ENCODE results near the gene CBX5. TPM values are rescaled to one million over a fixed set of nuclear protein-coding genes. Genes with fewer than 3 reads are reported as not detected.
"Not testable (repeated sequence)": the region's sequence is repeated elsewhere in the genome, so short reads cannot be mapped to it uniquely, and the experiment has no call there.

The CBX5 gene
- total and polyA plus RNA-seq, 4 donors = 114 to 138 (median 130) TPM

DNA sequence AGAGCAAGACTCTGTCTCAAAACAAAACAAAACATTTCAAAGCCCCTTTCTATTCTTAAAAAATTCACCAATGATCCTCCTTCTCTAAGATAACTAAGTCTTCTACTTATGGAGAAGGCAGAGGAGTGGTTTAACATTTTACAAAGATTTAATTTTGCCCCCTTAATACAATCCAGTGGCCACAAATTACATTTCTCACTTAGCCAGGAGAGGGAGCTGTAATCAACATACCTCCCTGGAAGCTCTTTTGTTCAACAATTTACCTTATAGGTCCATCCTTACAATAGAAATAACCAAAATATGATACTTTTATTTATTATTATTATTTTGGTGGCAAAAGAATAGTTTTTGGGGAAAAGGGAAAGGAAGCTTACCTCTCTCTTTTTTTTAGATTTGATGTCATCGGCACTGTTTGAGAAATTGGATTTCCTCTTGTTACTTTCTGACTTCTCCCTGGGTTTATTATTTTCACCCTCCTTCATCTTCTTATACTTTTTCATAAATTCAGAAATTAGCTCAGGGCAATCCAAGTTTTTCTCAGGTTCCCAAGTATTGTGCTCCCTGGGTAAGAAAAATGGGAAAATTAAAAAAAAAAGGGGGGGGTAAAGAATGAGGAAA, 28.1 kb downstream of the CBX5 start:
- no peak overlapping the region for H3K4me3 ChIP-seq (ENCODE audit: low read depth, low read length)
- peaks cover 75% of the 10 kb centered on the region for H3K36me3 ChIP-seq (ENCODE audit: control insufficient read depth, insufficient read depth, low read length)
- DNase-seq (ENCODE audit: low read depth in 4 of 6, low spot score in 6 of 6) = peak in 2 of 6 donors; percentile 67 to 74
- WGBS (ENCODE audit: insufficient coverage) = no CpG with 5 or more reads among the region's 1 CpG
- H3K27me3 ChIP-seq (ENCODE audit: control insufficient read depth, insufficient read depth, low read length) = no peaks in the 10 kb centered on the region
- peaks cover 10% of the 10 kb centered on the region for H3K4me1 ChIP-seq (ENCODE audit: control insufficient read depth, insufficient read depth, low read length)
- H3K9me3 ChIP-seq (ENCODE audit: control insufficient read depth, insufficient read depth, low read length) = no peaks in the 10 kb centered on the region
- H3K27ac ChIP-seq (ENCODE audit: low read depth, low read length) = no peak overlapping the region

DNA sequence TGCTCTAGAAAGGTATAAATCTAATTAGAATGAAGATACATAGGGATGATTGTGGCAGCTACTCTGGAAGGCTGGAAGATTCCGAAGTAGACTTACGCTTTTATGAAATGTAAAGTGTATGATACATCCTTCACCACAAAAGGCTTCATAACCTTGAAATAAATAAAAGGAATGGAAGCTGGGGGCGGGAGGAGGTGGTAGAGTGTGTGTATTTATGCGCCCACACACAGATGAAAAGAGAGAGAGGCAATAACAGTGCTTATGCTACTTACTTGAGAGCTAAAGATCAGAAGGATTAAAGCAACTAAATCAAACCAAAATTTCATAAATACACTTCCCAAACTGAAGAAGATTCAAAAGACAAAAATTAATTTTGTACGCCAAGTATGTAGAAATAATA, 30.4 kb downstream of the CBX5 start:
- Histone ChIP-seq H3K9me3 (ENCODE audit: control insufficient read depth, insufficient read depth, low read length) (no peaks in the 10 kb centered on the region), H3K4me1 (ENCODE audit: control insufficient read depth, insufficient read depth, low read length) (no peaks in the 10 kb centered on the region), H3K27ac (ENCODE audit: low read depth, low read length) (no peak overlapping the region), H3K27me3 (ENCODE audit: control insufficient read depth, insufficient read depth, low read length) (no peaks in the 10 kb centered on the region), H3K4me3 (ENCODE audit: low read depth, low read length) (no peak overlapping the region), H3K36me3 (ENCODE audit: control insufficient read depth, insufficient read depth, low read length) (peaks cover 80% of the 10 kb centered on the region)
- no CpG with 5 or more reads among the region's 5 CpGs for WGBS (ENCODE audit: insufficient coverage)
- no peak for DNase-seq (ENCODE audit: low read depth in 4 of 6, low spot score in 6 of 6)

DNA sequence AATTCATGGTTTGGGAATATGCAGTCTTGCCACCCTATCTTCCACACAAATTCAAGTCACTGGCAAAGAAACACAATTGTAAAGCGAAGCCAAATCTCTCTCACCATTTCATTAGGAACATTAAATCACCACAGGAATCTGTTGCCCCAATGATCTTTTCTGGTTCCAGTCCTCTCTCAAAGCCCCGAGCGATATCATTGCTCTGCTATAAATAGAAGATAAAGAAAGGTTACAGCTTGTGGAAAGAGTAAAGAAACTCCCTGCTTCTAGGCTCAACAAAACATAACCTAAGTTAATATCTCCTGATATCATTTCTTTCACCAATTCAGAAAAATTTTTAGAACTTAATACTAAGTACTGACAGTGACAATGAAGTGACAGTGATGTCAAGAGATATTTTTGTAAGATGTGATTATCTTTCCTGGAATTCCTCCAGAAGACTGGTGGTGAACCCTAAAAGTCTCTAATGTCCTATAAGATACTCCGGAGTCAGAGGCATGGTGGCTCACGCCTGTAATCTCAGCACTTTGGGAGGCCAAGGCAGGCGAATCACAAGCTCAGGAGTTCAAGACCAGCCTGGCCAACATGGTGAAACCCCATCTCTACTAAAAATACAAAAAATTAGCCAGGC, 33.8 kb downstream of the CBX5 start:
- no peak overlapping the region for H3K27ac ChIP-seq (ENCODE audit: low read depth, low read length)
- H3K4me1 ChIP-seq (ENCODE audit: control insufficient read depth, insufficient read depth, low read length) = no peaks in the 10 kb centered on the region
- 87% methylated on average over 2 of the region's 6 CpGs for WGBS (ENCODE audit: insufficient coverage)
- peaks cover 84% of the 10 kb centered on the region for H3K36me3 ChIP-seq (ENCODE audit: control insufficient read depth, insufficient read depth, low read length)
- no peaks in the 10 kb centered on the region for H3K9me3 ChIP-seq (ENCODE audit: control insufficient read depth, insufficient read depth, low read length)
- H3K4me3 ChIP-seq (ENCODE audit: low read depth, low read length) = no peak overlapping the region
- no peaks in the 10 kb centered on the region for H3K27me3 ChIP-seq (ENCODE audit: control insufficient read depth, insufficient read depth, low read length)
- DNase-seq (ENCODE audit: low read depth in 4 of 6, low spot score in 6 of 6) = no peak

DNA sequence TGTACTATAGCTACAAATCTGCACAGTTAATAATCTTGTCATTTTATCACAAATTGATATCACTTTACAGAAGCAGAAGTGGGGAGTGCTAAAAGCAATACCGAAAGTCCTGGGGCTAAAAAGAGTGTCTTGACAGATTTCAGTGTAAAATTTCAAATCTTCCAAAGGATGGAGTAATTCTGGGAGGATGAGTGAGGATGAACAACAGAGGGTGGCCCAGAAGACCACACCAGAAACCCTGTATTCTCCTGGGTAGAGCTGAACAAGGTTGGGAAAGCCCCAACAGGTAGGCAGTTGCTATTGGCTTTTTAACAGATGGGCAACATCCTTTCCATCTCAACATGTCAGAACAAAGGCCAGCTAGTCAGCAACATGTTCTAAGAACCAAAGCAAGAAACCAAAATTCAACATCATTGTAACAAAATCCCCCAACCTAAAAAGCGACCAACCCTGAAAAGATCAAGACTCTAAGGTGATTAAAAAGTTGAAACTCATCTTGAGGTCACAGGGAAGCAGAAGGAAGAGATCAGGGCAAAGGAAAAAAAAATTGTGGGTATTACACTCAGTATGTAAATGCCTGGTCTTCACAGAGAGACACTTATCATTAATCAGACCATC, 38.8 kb downstream of the CBX5 start:
- H3K4me3 ChIP-seq (ENCODE audit: low read depth, low read length) = no peak overlapping the region
- H3K36me3 ChIP-seq (ENCODE audit: control insufficient read depth, insufficient read depth, low read length) = peaks cover 55% of the 10 kb centered on the region
- no peaks in the 10 kb centered on the region for H3K27me3 ChIP-seq (ENCODE audit: control insufficient read depth, insufficient read depth, low read length)
- H3K27ac ChIP-seq (ENCODE audit: low read depth, low read length) = no peak overlapping the region
- no peaks in the 10 kb centered on the region for H3K9me3 ChIP-seq (ENCODE audit: control insufficient read depth, insufficient read depth, low read length)
- no peak for DNase-seq (ENCODE audit: low read depth in 4 of 6, low spot score in 6 of 6)
- no peaks in the 10 kb centered on the region for H3K4me1 ChIP-seq (ENCODE audit: control insufficient read depth, insufficient read depth, low read length)
- 100% methylated on average over 1 of the region's 2 CpGs for WGBS (ENCODE audit: insufficient coverage)

DNA sequence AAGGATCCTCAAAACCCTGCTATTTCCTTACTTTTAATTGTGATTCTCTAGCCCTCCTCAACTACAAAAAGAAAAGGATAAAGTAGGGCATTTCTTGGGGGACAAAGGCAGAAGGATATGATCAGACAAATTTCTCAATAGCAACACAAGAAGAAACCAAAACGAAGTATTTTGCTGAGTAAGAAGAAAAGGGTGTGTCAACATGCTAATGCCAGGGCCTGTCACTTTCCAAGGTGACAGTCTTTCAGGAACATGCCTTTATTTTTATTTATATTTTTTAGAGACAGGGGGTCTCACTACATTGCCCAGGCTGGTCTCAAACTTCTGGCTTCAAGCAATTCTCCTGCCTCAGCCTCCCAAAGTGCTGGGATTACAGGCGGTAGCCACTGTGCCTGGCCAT, 39.8 kb downstream of the CBX5 start:
- no peaks in the 10 kb centered on the region for H3K27me3 ChIP-seq (ENCODE audit: control insufficient read depth, insufficient read depth, low read length)
- no CpG with 5 or more reads among the region's 2 CpGs for WGBS (ENCODE audit: insufficient coverage)
- peaks cover 49% of the 10 kb centered on the region for H3K36me3 ChIP-seq (ENCODE audit: control insufficient read depth, insufficient read depth, low read length)
- no peak for DNase-seq (ENCODE audit: low read depth in 4 of 6, low spot score in 6 of 6)
- no peaks in the 10 kb centered on the region for H3K4me1 ChIP-seq (ENCODE audit: control insufficient read depth, insufficient read depth, low read length)
- no peak overlapping the region for H3K4me3 ChIP-seq (ENCODE audit: low read depth, low read length)
- H3K9me3 ChIP-seq (ENCODE audit: control insufficient read depth, insufficient read depth, low read length) = no peaks in the 10 kb centered on the region
- H3K27ac ChIP-seq (ENCODE audit: low read depth, low read length) = no peak overlapping the region

DNA sequence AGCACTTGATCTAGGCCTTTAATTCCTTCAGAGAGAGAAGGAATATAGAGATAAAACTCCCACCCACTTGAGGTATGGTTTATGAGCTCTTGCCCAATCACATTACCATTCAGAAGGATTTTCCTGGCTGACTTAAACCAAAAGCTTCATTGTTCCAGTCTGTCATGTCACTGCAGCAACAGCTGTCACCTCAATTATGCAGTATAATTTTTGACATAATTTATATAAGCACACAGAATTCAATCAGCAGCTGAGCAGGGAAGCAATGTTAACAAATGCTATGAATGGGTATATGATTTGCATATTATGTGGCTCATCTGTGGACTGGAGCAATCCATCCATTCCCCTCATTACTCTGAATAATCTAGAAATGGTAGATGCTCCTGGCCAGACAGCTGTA, 40.3 kb downstream of the CBX5 start:
- H3K36me3 ChIP-seq (ENCODE audit: control insufficient read depth, insufficient read depth, low read length) = peaks cover 45% of the 10 kb centered on the region
- no peak overlapping the region for H3K4me3 ChIP-seq (ENCODE audit: low read depth, low read length)
- H3K4me1 ChIP-seq (ENCODE audit: control insufficient read depth, insufficient read depth, low read length) = no peaks in the 10 kb centered on the region
- no peaks in the 10 kb centered on the region for H3K9me3 ChIP-seq (ENCODE audit: control insufficient read depth, insufficient read depth, low read length)
- H3K27me3 ChIP-seq (ENCODE audit: control insufficient read depth, insufficient read depth, low read length) = no peaks in the 10 kb centered on the region
- DNase-seq (ENCODE audit: low read depth in 4 of 6, low spot score in 6 of 6) = peak in 2 of 6 donors; percentile 72 to 77
- H3K27ac ChIP-seq (ENCODE audit: low read depth, low read length) = no peak overlapping the region

DNA sequence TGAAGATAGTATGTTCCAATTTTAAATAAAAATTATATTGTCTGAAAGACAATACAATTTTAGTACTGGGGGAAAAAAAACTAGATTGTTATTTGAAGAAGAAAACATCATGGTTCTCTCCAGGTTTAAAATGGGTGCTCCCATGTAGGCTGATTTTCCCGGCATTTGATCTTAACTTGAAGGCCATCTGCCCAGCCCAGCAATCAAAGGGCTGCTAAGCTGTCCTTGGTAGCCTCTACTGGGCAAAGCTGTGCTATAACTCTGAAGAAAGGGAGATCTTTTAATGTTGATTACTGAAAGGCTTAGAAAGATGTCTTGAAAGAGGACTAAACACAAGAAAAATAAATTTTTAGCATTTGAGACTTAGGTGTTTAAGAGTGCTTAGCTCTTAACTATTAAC, 41.4 kb downstream of the CBX5 start:
- H3K27me3 ChIP-seq (ENCODE audit: control insufficient read depth, insufficient read depth, low read length) = no peaks in the 10 kb centered on the region
- no peak overlapping the region for H3K27ac ChIP-seq (ENCODE audit: low read depth, low read length)
- WGBS (ENCODE audit: insufficient coverage) = 88% methylated on average over 1 of the region's 1 CpG
- no peak overlapping the region for H3K4me3 ChIP-seq (ENCODE audit: low read depth, low read length)
- no peaks in the 10 kb centered on the region for H3K4me1 ChIP-seq (ENCODE audit: control insufficient read depth, insufficient read depth, low read length)
- no peak for DNase-seq (ENCODE audit: low read depth in 4 of 6, low spot score in 6 of 6)
- H3K9me3 ChIP-seq (ENCODE audit: control insufficient read depth, insufficient read depth, low read length) = no peaks in the 10 kb centered on the region
- peaks cover 37% of the 10 kb centered on the region for H3K36me3 ChIP-seq (ENCODE audit: control insufficient read depth, insufficient read depth, low read length)

DNA sequence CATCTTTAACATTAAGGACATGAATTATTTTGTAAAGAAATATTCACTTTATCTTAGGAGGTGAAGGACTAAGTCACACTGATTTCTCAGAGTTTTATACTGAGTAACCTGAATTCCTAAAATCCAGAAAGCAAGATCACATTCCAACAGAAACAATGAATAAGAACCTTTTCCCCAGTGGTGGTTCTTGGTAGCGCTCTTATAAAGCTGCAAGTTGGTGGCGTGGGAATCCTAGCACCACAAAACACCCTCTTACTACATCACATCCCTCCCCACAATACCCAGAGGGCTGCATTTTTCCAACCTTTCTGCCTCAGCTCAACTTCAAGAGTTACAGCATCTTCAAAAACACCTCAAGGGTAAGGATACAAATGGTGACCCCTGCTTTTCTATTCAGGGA, 47.1 kb downstream of the CBX5 start:
- H3K9me3 ChIP-seq (ENCODE audit: control insufficient read depth, insufficient read depth, low read length) = no peaks in the 10 kb centered on the region
- 60% methylated on average over 1 of the region's 2 CpGs for WGBS (ENCODE audit: insufficient coverage)

DNA sequence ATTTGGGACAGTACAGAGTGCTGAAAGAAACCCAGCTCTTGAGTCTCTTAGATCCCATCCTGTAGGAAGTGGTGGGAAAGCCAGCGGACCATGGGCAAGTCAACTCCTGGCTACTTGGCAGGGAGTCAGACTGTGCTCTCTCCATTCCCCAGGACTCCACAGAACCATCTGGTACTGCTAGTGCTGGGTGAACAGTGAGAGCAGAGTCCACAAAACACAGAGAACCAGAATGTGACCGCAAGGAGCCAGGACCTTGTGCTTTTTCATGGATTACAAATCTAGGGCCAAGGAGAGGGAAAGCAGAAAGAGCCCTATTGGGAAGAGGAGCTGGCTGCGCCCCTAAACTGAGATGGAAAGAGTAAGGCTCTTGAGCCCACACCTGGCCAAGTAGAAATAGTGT, 48.7 kb downstream of the CBX5 start:
- H3K4me3 ChIP-seq (ENCODE audit: low read depth, low read length); H3K9me3 ChIP-seq (ENCODE audit: control insufficient read depth, insufficient read depth, low read length); DNase-seq (ENCODE audit: low read depth in 4 of 6, low spot score in 6 of 6); H3K27ac ChIP-seq (ENCODE audit: low read depth, low read length); H3K27me3 ChIP-seq (ENCODE audit: control insufficient read depth, insufficient read depth, low read length): not testable (repeated sequence)
- Histone ChIP-seq H3K4me1 (ENCODE audit: control insufficient read depth, insufficient read depth, low read length) (peaks cover 10% of the 10 kb centered on the region), H3K36me3 (ENCODE audit: control insufficient read depth, insufficient read depth, low read length) (peaks cover 11% of the 10 kb centered on the region)
- WGBS (ENCODE audit: insufficient coverage) = 93% methylated on average over 3 of the region's 3 CpGs

More for the DNA sequence above, 47.1 kb downstream of the CBX5 start:
- Histone ChIP-seq H3K36me3 (ENCODE audit: control insufficient read depth, insufficient read depth, low read length) (peaks cover 11% of the 10 kb centered on the region), H3K4me3 (ENCODE audit: low read depth, low read length) (no peak overlapping the region), H3K27me3 (ENCODE audit: control insufficient read depth, insufficient read depth, low read length) (no peaks in the 10 kb centered on the region), H3K27ac (ENCODE audit: low read depth, low read length) (no peak overlapping the region), H3K4me1 (ENCODE audit: control insufficient read depth, insufficient read depth, low read length) (peaks cover 10% of the 10 kb centered on the region)
- DNase-seq (ENCODE audit: low read depth in 4 of 6, low spot score in 6 of 6) = no peak

DNA sequence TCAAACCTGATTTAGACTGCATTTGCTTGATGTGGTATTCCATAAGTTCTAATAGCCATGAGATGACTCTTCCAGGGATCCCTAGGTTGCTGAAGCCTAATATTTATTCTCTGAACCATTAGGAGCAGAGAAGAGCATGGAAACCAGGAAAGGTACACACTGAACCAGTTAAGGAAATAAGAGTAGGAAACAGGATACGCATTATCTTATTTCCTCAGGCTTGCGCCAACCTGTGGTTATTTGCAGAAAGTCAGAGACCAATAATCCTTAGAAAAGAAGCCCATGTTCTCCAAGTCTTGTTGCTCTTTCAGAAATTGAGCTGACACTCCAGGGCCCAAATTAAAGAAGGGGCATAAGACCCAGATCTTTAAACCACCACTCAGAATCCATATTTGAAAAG, 49.4 kb downstream of the CBX5 start:
- no peaks in the 10 kb centered on the region for H3K9me3 ChIP-seq (ENCODE audit: control insufficient read depth, insufficient read depth, low read length)
- no peaks in the 10 kb centered on the region for H3K27me3 ChIP-seq (ENCODE audit: control insufficient read depth, insufficient read depth, low read length)
- no peak for DNase-seq (ENCODE audit: low read depth in 4 of 6, low spot score in 6 of 6)
- whole genome bisulfite sequencing (ENCODE audit: insufficient coverage) = 83% methylated on average over 1 of the region's 2 CpGs
- H3K27ac ChIP-seq (ENCODE audit: low read depth, low read length) = peak overlapping the region; percentile 83
- H3K36me3 ChIP-seq (ENCODE audit: control insufficient read depth, insufficient read depth, low read length) = peaks cover 11% of the 10 kb centered on the region
- H3K4me1 ChIP-seq (ENCODE audit: control insufficient read depth, insufficient read depth, low read length) = peaks cover 10% of the 10 kb centered on the region
- H3K4me3 ChIP-seq (ENCODE audit: low read depth, low read length) = no peak overlapping the region

All from spinal cord (tissue), 10 donors.